ENCODE measurements around the gene LRP6.
"Not testable (repeated sequence)": the region's sequence is repeated elsewhere in the genome, so short reads cannot be mapped to it uniquely, and the experiment has no call there.

The LRP6 gene

DNA sequence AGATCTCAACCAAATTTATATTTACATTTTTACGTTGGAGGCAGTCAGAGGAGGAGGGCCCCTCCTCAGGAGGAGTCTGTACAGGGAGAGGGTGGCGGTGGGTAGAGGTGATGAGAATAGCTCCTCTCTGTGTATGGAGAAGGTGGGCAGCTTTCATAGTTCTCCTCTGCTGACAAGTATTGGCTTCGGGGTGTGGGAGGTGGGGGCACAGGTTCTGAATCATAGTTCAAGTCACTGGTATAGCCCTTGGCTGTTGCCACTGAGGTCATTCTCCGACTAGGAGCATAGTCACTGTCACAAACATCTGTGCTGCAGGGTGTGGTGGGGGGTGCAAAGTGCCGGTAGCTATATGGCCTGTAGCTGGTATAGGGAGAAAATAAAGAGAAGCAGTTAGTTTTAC lies 145.8 kb downstream of the LRP6 start:
- no peak for DNase-seq (ENCODE audit: low spot score)

GRCh38 chr12:12116677-12117076 lies 150.2 kb downstream of the LRP6 start:
- DNase-seq (ENCODE audit: low spot score) = no peak

DNA sequence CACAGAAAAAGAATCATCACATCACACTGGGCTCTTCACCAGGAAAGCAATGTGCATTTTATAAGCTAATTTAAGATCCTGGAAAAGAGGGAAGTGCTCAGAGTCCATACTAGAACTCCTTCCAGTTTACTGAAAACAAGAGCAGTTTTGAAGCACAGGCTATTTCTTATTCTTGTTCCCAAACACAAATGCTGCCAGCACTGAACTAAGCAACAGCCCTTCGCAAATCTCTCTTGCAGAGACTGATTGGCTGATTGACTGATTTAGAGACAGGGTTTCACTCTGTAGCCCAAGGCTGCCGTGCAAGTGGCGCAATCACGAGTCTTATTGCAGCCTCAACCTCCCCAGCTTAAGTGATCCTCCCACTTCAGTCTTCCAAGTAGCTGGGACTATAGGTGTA lies 151.3 kb downstream of the LRP6 start:
- no peak for DNase-seq (ENCODE audit: low spot score)

DNA sequence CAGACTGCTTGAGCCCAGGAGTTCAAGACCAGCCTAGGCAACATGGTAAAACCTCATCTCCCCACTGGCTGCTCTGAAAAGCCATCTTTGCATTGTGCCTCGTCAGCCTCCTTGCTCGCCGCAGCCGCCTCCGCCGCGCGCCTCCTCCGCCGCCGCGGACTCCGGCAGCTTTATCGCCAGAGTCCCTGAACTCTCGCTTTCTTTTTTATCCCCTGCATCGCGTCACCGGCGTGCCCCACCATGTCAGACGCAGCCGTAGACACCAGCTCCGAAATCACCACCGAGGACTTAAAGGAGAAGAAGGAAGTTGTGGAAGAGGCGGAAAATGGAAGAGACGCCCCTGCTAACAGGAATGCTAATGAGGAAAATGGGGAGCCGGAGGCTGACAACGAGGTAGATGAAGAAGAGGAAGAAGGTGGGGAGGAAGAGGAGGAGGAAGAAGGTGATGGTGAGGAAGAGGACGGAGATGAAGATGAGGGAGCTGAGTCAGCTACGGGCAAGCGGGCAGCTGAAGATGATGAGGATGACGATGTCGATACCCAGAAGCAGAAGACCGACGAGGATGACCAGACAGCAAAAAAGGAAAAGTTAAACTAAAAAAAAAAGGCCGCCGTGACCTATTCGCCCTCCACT lies 155.8 kb downstream of the LRP6 start:
- DNase-seq (ENCODE audit: low spot score) = not testable (repeated sequence)

DNA sequence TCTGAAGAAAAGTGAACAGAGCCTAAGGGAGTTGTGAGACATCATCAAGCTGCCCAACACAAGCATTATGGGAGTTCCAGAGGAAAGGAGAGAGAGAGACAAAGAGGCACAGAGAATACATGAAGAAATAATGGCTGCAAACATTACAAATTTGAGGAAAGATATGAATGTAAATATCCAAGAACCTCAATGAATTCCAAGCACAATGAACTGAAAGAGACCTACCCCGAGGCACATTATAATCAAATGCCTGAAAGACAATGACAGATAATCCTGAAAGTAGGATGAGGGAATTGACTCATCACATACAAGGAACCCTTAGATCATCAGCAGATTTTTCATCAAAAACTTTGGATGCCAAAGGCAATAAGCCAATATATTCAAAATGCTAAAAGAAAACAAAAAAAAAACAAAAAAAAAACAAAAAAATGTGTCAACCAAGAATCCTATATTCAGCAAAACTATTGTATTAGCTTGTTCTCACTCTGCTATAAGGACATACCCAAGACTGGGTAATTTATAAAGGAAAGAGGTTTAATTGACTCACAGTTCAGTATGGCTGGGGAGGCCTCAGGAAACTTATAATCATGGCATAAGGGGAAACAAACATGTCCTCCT lies 158.3 kb downstream of the LRP6 start:
- no peak for DNase-seq (ENCODE audit: low spot score)

GRCh38 chr12:12107678-12108077 lies 159.2 kb downstream of the LRP6 start:
- DNase-seq (ENCODE audit: low spot score) = no peak

DNA sequence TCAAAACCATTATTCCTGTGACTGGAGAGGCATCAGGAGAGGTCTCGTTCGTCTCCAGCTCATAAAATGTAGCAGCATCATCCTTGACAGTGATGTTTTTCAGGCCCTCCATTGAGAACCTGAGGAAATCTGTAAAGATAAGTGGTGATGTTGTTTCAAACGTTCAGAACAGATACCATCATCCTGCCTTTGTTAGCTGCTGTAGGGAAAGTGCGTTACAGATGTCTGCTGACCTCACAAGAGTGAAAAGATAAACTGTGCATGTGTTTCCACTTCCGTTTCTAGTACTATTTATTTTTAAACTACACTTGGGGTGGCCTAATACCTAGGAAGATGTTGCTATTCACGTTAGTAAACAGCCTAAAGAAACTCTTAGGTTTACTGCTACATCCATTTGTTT lies 167.7 kb downstream of the LRP6 start:
- peak; percentile 78 for DNase-seq (ENCODE audit: low spot score)

DNA sequence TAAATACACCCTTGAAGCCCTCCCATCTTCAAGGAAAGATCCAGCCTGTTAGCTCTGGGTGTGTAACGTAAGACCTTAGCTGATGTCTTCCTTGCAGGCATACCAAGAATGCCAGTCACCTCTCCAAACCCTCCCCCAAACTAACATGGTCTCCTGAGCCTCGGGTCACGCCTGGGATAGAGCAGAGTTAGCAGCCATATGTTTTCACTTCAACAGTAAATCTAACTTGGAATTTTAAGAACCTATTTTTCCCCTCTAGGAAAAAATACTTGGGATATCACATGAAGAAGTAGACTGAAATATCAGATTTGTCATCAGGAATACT lies 168.2 kb downstream of the LRP6 start:
- DNase-seq (ENCODE audit: low spot score) = no peak

GRCh38 chr12:12097891-12098690 lies 168.8 kb downstream of the LRP6 start:
- DNase-seq (ENCODE audit: low spot score) = no peak

GRCh38 chr12:12095021-12095420 lies 171.8 kb downstream of the LRP6 start:
- no peak for DNase-seq (ENCODE audit: low spot score)

- no peak for DNase-seq (ENCODE audit: low spot score)
Observed at GRCh38 chr12:12094481-12094880, 172.4 kb downstream of the LRP6 start.

DNA sequence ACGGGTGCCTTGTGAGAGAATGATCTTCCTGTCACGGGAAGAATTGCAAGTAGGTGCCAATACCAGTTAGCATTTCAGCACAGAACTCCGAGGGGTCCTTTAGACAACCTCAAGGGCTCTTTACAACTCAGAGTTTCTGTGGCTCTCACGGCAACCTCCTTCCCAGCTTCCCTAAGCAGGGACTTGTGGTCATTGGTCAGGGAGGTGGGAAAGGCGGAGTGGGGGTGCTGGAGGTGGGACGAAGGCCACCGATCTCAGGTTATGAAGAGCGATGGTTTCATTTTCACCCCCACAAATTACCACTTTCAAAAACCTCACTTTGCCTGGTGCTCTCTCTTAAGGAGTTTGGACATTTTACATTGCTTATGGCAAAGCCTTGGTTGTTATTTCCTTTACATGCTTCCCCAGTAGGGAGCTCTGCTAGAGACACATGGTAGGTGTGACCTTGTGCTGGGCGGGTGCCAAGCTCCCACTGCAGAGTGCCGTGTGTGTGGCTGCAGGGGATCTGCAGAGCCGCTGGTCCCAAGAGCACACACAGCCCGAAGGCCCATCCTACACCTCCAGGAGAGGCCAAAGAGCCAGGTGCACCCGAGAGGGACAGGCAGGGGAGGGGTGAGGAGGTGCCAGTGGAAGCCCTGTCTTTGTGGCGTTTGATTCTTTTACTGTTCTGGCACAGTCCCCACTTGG lies 174.7 kb downstream of the LRP6 start:
- DNase-seq (ENCODE audit: low spot score) = no peak

DNA sequence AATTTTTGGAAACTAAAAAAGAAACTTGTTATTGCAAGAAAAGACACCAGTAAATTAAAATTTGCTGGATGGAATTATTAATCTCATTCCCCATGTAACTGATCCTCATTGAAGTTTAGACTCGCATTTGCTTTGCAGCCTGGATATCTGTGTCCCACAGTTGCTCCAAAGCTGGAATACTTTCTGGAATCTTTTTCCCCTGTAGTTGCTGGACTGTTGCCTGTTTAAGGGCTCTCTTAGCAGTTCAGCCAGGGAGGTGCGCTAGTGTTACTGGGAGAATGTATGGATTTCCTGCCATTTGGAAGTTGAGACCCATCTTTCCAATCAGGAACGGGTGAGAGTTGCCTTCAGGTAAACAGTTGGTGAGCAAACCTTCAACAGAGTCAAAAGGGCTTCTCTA lies 175.8 kb downstream of the LRP6 start:
- no peak for DNase-seq (ENCODE audit: low spot score)

DNA sequence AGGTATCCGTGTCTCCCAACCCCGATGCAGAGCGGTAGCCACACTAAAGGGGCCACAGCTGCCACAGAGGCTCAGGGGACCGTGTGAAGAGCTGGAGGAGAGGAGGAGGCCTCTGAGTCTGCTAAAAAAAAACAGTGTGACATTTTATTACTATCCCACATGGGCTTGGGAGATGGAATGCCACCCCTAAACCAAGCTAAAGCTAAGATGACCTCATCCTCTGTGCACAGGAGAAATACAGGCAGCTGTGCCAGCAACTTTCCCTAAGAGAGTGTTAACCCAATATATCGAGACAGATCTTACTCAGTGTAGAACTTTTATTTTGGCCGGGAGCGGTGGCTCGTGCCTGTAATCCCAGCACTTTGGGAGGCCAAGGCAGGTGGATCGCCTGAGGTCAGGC lies 178.1 kb downstream of the LRP6 start:
- DNase-seq (ENCODE audit: low spot score) = no peak

GRCh38 chr12:12088147-12088546 lies 178.7 kb downstream of the LRP6 start:
- DNase-seq (ENCODE audit: low spot score) = no peak

- DNase-seq (ENCODE audit: low spot score) = no peak
Observed at GRCh38 chr12:12087693-12088034, 179.2 kb downstream of the LRP6 start.

DNA sequence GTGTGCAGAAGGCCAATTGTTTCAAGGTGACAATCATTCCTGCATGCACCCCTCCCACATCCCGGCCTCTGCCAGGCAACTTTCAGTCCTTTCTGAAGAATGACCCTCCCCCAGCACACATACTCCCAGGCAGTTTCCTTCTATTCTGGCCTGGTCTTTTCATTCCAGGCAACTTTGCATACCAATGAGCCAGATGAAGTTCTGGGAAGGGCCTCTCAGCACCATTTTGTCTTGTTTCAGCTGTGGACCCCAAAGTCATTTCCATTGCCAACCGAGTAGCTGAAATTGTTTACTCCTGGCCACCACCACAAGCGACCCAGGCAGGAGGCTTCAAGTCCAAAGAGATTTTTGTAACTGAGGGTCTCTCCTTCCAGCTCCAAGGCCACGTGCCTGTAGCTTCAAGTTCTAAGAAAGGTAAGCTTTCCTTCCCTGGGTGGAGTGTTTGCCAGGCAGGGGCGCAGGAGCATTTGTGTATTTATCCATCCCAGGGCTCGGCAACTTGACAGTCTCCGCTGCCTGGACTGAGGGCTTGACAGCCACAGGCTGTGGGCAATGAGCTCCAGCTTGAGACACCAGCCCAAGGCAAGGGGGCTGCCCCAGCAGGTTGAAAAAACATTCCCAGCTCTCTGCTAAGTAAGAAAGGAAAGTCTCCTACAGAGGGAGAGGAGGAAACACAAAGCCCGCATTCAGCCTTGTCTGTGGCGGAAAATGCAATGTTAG lies 179.7 kb downstream of the LRP6 start:
- no peak for DNase-seq (ENCODE audit: low spot score)

GRCh38 chr12:12086362-12086761 lies 180.5 kb downstream of the LRP6 start:
- DNase-seq (ENCODE audit: low spot score) = no peak

- no peak for DNase-seq (ENCODE audit: low spot score)
Observed at GRCh38 chr12:12083688-12084087, 183.2 kb downstream of the LRP6 start.

- DNase-seq (ENCODE audit: low spot score) = peak; percentile 27
Observed at GRCh38 chr12:12081836-12082497, 184.9 kb downstream of the LRP6 start.

DNA sequence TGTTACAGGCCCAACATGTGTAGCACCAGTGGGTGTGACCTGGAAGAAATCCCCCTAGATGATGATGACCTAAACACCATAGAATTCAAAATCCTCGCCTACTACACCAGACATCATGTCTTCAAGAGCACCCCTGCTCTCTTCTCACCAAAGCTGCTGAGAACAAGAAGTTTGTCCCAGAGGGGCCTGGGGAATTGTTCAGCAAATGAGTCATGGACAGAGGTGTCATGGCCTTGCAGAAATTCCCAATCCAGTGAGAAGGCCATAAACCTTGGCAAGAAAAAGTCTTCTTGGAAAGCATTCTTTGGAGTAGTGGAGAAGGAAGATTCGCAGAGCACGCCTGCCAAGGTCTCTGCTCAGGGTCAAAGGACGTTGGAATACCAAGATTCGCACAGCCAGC lies 187.6 kb downstream of the LRP6 start:
- DNase-seq (ENCODE audit: low spot score) = no peak
